ENCODE data around the gene KLHL28. TPM values are rescaled to one million over a fixed set of nuclear protein-coding genes. Genes with fewer than 3 reads are reported as not detected.

Gene KLHL28
- total RNA-seq, 4 donors from 2014 or later: 10.0 to 18.4 (median 11.6) TPM

DNA sequence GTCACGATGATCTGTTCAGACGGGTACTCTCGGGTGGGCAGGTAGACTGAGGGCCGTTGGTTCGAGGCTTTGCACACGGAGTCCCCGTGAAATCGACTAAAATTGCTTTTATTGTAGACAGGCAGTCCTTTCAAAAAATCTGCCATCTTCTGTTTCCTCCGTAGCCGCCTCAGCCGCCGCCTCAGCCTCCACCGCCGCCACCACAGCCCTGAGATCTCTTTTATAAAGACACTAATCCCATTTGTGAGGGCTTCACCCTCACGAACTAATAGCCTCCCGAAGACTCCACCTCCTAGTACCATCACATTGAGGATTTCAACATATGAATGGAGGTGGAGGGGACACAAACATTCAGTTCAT, 74.2 kb downstream of the KLHL28 start:
- H3K4me1 ChIP-seq: no peaks in the 10 kb centered on the region
- H3K9me3 ChIP-seq: peaks cover 0 to 19% (median 2%) of the 10 kb centered on the region in 4 donors
- no peaks in the 10 kb centered on the region for H3K27me3 ChIP-seq
- TF ChIP-seq POLR2A (IDR thresholded peaks at IDR 0.05) (no peak), CTCF (IDR thresholded peaks at IDR 0.05) (no peak), EP300 (IDR thresholded peaks at IDR 0.05) (no peak)
- no peaks in the 10 kb centered on the region for H3K36me3 ChIP-seq
- 93 to 96% methylated on average over 16 of the region's 16 CpGs for WGBS, 2 donors
- H3K4me3 ChIP-seq: no peak overlapping the region
- no peak for DNase-seq (ENCODE audit: low spot score in 2 of 2)
- no peak overlapping the region for H3K27ac ChIP-seq

GRCh38 chr14:44886860-44887595, 74.7 kb downstream of the KLHL28 start:
- TF ChIP-seq POLR2A (IDR thresholded peaks at IDR 0.05) (no peak), CTCF (IDR thresholded peaks at IDR 0.05) (no peak), EP300 (IDR thresholded peaks at IDR 0.05) (no peak)
- no peaks in the 10 kb centered on the region for H3K4me1 ChIP-seq
- no peaks in the 10 kb centered on the region for H3K36me3 ChIP-seq
- peaks cover 0 to 24% (median 5%) of the 10 kb centered on the region in 4 donors for H3K9me3 ChIP-seq
- DNase-seq (ENCODE audit: low spot score in 2 of 2): no peak
- no peak overlapping the region for H3K27ac ChIP-seq
- H3K4me3 ChIP-seq: no peak overlapping the region
- 93 to 94% methylated on average over 35 of the region's 35 CpGs for WGBS, 2 donors
- H3K27me3 ChIP-seq: no peaks in the 10 kb centered on the region

- H3K4me1 ChIP-seq: no peaks in the 10 kb centered on the region
- no peak for TF ChIP-seq CTCF (IDR thresholded peaks at IDR 0.05)
- TF ChIP-seq EP300 (IDR thresholded peaks at IDR 0.05): no peak
- TF ChIP-seq POLR2A (IDR thresholded peaks at IDR 0.05): no peak
- no peaks in the 10 kb centered on the region for H3K27me3 ChIP-seq
- 91 to 98% methylated on average over 2 of the region's 2 CpGs for WGBS, 2 donors
- no peak for DNase-seq (ENCODE audit: low spot score in 2 of 2)
- H3K27ac ChIP-seq: no peak overlapping the region
- H3K36me3 ChIP-seq: no peaks in the 10 kb centered on the region
- H3K4me3 ChIP-seq: no peak overlapping the region
- peaks cover 0 to 17% (median 5%) of the 10 kb centered on the region in 4 donors for H3K9me3 ChIP-seq
Observed at GRCh38 chr14:44880791-44881190, 81.0 kb downstream of the KLHL28 start.

Other genes starting within 250 kb of the KLHL28 start
- 10 to 100 TPM; 22.2 to 51.8 (median 34.2) TPM for gene TOGARAM1, start 243 bp upstream of the KLHL28 start, total RNA-seq
- 10 to 100 TPM; 20.7 to 30.0 (median 28.4) TPM for gene PRPF39, start 122.2 kb upstream of the KLHL28 start, total RNA-seq
- gene FKBP3, start 172.5 kb upstream of the KLHL28 start, total RNA-seq: 10 to 100 TPM; 19.6 to 45.7 (median 32.7) TPM
- 10 to 100 TPM in 1 of 4 donors, 1 to 10 TPM in 3; 5.1 to 12.9 (median 7.7) TPM for gene FANCM, start 174.0 kb upstream of the KLHL28 start, total RNA-seq